Neural crest cell (in vitro differentiated cells): Measurements from ENCODE around the gene DTNBP1. TPM values are rescaled to one million over a fixed set of nuclear protein-coding genes. Genes with fewer than 3 reads are reported as not detected.
A peak's percentile ranks its signal among the peaks of the same experiment; 100 is the strongest.

ENCODE experiments used
- DNase-seq: peaks from one replicate; pipeline ENCODE4 v3.0.0; 2021; ENCODE audit warnings: low read depth, mixed read lengths, low spot score
- H3K27ac Mint-ChIP-seq: one replicate; pipeline ENCODE4 v1.8.0; 2021; ENCODE audit warnings: mild to moderate bottlenecking, mixed read lengths; ENCODE audit not compliant: unreplicated experiment
- H3K27me3 Mint-ChIP-seq: 2 replicates; pipeline ENCODE4 v1.8.0; 2021; ENCODE audit warnings: low read depth, mild to moderate bottlenecking, mixed read lengths
- H3K36me3 Mint-ChIP-seq: 2 replicates; pipeline ENCODE4 v1.8.0; 2021; ENCODE audit warnings: low read depth, mild to moderate bottlenecking, mixed read lengths
- H3K4me1 Mint-ChIP-seq: 2 replicates; pipeline ENCODE4 v1.8.0; 2021; ENCODE audit warnings: mixed read lengths
- H3K4me3 Mint-ChIP-seq: one replicate; pipeline ENCODE4 v1.8.0; 2021; ENCODE audit warnings: mild to moderate bottlenecking, mixed read lengths
- H3K9me3 Mint-ChIP-seq: 2 replicates; pipeline ENCODE4 v1.8.0; 2021; ENCODE audit warnings: mixed read lengths
- long read RNA-seq: library from polyadenylated mRNA; unstranded; transcript quantifications from one replicate; pipeline ENCODE4 v2.0.0, GENCODE V29; 2020
- total RNA-seq: library from RNA; stranded (reverse); gene quantifications from 2 replicates; pipeline ENCODE4 v1.2.1, GENCODE V29; 2021
- TF ChIP-seq, protein P1 (sequence below): fragments of 200-600 bp; sonication (generic); conservative IDR thresholded peaks from 2 replicates; pipeline ENCODE4 v1.5.0; 2021; ENCODE audit warnings: antibody characterized with exemption, mild to moderate bottlenecking

DTNBP1 gene, protein sequence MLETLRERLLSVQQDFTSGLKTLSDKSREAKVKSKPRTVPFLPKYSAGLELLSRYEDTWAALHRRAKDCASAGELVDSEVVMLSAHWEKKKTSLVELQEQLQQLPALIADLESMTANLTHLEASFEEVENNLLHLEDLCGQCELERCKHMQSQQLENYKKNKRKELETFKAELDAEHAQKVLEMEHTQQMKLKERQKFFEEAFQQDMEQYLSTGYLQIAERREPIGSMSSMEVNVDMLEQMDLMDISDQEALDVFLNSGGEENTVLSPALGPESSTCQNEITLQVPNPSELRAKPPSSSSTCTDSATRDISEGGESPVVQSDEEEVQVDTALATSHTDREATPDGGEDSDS
- 13.5 and 13.6 TPM in 2 replicates for total RNA-seq
- long read RNA-seq, partial matches to known transcripts = 0 of 4 reads
- long read RNA-seq, other reads (novel, unspliced or antisense) = 1 of 4 reads

DNA sequence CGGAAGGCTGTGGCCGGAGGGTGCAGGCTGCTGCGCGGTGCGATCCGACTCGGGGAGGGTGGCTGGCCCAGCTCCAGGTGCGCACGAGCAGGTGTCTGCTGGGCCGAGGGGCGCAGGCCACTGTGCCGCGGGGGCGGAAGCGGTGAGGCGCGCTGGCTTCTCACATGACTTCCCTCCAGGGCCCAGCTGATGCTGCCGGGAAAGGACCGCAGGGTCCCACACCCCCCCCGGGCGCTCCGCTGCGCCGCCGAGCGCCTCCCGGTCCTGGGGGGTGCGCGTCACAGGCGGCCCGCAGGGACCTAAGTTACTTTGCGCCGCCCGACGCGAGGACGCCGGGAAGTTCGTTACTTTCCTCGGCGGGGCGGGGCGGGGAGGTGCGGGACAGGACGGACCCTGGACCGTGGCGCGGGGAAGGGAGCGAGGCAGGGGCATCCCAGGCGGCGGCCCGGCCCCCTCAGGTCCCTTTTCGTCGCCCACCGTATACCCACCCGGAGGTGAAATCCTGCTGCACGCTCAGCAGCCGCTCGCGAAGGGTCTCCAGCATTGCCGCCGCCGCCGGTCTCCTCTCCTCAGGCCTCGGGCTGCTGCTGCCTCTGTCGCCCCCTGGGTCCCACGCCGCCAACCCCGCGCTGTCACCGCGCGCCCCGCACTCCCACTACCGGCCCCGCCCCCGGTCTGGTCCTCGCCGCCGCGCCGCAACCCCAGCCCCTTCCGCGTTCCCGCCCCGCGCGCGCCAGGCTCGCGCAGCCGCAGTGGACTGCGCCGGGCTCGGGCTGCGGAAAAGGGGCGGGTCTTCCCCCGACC lies at the start of gene DTNBP1:
Gene DTNBP1, minus strand, starts transcription at position 703 of the 804 bp plus-strand sequence. Its CDS starts 159 bp downstream, at position 544.
- Mint-ChIP-seq H3K36me3 (no peaks in the 10 kb centered on the region), H3K4me1 (peaks cover 12% of the 10 kb centered on the region), H3K27me3 (peaks cover 32% of the 10 kb centered on the region), H3K9me3 (no peaks in the 10 kb centered on the region), H3K4me3 (peak within 1 kb of the TSS; percentile 85), H3K27ac (no peak within 1 kb of the TSS)
- TF ChIP-seq, protein P1, sequence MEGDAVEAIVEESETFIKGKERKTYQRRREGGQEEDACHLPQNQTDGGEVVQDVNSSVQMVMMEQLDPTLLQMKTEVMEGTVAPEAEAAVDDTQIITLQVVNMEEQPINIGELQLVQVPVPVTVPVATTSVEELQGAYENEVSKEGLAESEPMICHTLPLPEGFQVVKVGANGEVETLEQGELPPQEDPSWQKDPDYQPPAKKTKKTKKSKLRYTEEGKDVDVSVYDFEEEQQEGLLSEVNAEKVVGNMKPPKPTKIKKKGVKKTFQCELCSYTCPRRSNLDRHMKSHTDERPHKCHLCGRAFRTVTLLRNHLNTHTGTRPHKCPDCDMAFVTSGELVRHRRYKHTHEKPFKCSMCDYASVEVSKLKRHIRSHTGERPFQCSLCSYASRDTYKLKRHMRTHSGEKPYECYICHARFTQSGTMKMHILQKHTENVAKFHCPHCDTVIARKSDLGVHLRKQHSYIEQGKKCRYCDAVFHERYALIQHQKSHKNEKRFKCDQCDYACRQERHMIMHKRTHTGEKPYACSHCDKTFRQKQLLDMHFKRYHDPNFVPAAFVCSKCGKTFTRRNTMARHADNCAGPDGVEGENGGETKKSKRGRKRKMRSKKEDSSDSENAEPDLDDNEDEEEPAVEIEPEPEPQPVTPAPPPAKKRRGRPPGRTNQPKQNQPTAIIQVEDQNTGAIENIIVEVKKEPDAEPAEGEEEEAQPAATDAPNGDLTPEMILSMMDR = no peak
- DNase-seq = peak; percentile 75

DNA sequence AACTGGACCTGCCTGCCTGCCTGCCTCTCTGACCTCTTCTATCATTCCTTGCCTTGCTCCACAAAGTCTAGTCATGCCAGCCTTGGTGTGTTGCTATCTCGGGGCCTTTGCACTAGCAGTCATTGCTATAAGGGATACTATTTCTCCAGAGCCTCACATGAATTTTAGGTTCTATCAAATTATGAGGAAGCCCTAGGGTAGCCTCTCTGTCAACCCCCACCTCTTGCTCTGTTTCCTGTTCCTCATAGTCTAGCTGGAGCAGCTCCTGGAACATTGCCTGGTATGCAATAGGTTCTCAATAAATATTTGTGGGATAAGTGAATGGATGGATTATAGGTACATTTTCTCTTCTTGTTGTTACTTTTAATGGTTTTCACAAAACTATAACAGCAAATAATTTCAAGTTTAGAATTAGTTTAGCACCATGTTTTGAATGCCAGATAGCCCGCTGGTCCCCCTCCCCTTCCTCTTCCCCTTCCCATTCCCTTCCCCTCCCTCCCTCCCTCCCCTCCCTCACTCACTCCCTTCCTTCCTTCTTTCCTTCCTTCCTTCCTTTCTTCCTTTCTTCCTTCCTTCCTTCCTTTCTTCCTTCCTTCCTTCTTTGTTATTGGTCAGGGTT lies 46.9 kb upstream of the DTNBP1 start:
- H3K36me3 Mint-ChIP-seq = peaks cover 4% of the 10 kb centered on the region
- no peaks in the 10 kb centered on the region for H3K27me3 Mint-ChIP-seq
- DNase-seq = no peak
- H3K4me1 Mint-ChIP-seq = peaks cover 4% of the 10 kb centered on the region
- peaks cover 4% of the 10 kb centered on the region for H3K9me3 Mint-ChIP-seq
- no peak overlapping the region for H3K27ac Mint-ChIP-seq
- TF ChIP-seq, protein P1 = no peak
- H3K4me3 Mint-ChIP-seq = no peak overlapping the region

DNA sequence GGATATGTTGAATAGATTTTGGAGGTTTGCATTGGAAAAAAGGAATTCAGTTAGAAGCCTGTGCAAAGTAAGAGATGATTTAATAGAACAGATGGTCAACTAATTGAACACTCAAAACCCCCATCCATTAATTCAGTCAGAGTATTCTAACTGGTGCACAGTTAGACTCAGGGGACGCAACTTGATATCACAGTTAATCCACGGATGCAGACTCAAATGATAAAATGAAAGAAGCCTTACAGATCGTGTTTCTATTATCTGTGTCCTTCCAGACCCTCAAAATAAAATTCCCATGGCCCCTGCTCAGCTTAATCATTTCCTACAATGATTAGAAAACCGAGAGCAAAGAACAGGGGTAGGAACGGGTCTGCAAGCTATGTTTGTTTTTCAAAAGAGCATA lies 45.4 kb upstream of the DTNBP1 start:
- Mint-ChIP-seq H3K4me1 (peaks cover 4% of the 10 kb centered on the region), H3K27ac (no peak overlapping the region), H3K36me3 (no peaks in the 10 kb centered on the region), H3K27me3 (no peaks in the 10 kb centered on the region), H3K9me3 (peaks cover 6% of the 10 kb centered on the region), H3K4me3 (no peak overlapping the region)
- DNase-seq = no peak
- TF ChIP-seq, protein P1 = no peak

DNA sequence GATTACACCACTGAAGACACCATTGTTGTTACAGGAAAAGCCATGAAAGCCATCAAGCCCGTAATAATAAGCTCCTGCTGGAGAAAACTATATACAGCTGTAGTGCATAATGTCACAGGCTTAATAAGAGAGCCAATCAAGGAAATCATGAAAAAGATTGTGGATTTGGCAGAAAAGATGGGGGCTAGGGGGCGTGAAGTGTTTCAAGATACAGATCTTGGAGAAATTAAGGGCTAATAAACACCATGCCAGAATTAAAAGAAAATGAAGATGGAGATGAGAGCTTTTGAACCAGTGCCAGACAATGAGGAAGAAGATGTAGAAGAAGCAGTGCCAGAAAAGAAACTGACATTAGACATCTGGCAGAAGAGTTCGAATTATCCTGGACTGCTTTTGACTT lies 43.2 kb upstream of the DTNBP1 start:
- Mint-ChIP-seq H3K4me1 (peaks cover 4% of the 10 kb centered on the region), H3K27ac (no peak overlapping the region), H3K27me3 (peaks cover 3% of the 10 kb centered on the region), H3K9me3 (peaks cover 6% of the 10 kb centered on the region), H3K4me3 (no peak overlapping the region), H3K36me3 (no peaks in the 10 kb centered on the region)
- TF ChIP-seq, protein P1 = no peak
- DNase-seq = no peak

DNA sequence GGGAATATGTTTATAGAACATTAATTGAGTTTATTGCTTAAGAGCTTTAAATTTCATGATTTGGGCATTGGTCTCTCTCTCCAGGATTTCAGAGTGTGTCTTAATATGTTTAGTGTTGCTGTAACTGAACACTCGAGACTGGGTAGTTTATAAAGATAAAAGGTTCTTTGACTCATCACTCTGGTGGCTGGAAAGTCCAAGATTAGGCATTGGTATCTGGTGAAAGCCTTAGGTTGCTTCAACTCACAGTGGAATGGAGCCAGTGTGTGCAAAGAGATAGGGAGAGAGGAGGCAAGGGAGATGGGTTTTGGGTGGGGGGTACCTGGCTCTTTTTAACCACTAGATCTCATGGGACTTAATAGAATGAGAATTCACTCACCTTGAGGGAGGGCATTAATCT lies 35.6 kb upstream of the DTNBP1 start:
- Mint-ChIP-seq H3K27ac (no peak overlapping the region), H3K9me3 (peaks cover 2% of the 10 kb centered on the region), H3K36me3 (no peaks in the 10 kb centered on the region), H3K4me1 (no peaks in the 10 kb centered on the region), H3K4me3 (no peak overlapping the region), H3K27me3 (peaks cover 26% of the 10 kb centered on the region)
- no peak for DNase-seq
- TF ChIP-seq, protein P1 = no peak
